Tibial nerve (tissue), 4 donors: ENCODE data around the gene PIK3R1.

Experiments used
- EP300 ChIP-seq, 2 donors: sonication (generic); formaldehyde crosslinking; IDR thresholded peaks; one replicate each; pipeline ENCODE4 v1.6.1; 2017; ENCODE audit warnings: antibody characterized with exemption in 2 of 2, mild to moderate bottlenecking in 1 of 2
- POLR2A ChIP-seq, 2 donors: fragments of 450-650 bp; IDR thresholded peaks; one replicate each; pipeline ENCODE4 v1.6.1; 2017; ENCODE audit warnings: antibody characterized with exemption in 2 of 2, mild to moderate bottlenecking in 2 of 2, moderate library complexity in 2 of 2
- TF ChIP-seq, protein P1 (sequence below), 5 experiments: fragments of 200-600 bp in 3 of 5; fragments of 450-650 bp in 2 of 5; sonication (generic) in 3 of 5; IDR thresholded peaks; one replicate each; pipeline ENCODE4 v1.5.1; 2016 to 2019; ENCODE audit warnings: antibody characterized with exemption in 5 of 5, mild to moderate bottlenecking in 3 of 5, moderate library complexity in 2 of 5

DNA sequence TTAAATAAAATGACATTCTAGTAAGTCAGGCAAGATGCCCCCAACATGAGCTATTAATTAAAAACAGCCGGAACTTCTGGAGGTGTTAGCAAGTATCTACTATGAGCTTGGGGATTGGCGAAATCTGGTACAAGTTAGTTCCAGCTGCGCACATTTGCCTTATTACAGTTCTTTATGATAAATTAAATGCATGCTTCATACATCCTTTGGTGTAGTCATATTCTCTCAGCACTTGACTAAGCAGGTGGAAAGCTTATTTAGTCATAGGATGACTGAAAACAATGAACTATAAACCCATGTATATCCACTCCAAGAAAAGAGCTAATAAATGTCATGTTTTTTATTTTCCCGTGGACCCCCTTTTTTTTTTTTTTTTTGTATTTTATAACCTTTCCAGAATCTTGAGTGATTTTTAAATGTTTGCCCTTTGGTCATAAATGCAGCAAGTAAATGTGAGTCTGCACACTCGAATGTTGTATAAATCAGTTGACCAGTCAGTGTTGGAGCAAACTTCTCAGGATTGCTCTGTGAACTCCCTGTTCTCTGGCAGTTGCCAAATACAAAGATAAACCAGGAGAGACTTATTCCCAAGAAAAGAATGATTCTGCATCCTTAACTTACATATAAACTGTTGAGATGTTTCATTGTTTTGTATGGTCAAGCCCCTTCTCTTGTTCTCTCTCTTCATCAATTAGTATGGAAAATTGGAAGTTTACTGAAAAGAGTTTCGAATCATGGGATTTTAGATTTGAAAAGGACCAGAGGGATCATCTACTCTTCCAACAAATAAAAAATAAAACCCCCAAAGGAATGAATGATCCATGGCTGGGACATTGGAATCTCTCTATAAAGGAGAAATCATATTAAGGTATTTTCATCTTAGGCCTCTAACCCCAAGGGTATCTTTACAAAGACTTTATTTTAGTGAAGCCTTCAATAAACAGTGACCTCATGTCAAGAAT is 38.3 kb downstream of the PIK3R1 start:
- TF ChIP-seq, protein P1, sequence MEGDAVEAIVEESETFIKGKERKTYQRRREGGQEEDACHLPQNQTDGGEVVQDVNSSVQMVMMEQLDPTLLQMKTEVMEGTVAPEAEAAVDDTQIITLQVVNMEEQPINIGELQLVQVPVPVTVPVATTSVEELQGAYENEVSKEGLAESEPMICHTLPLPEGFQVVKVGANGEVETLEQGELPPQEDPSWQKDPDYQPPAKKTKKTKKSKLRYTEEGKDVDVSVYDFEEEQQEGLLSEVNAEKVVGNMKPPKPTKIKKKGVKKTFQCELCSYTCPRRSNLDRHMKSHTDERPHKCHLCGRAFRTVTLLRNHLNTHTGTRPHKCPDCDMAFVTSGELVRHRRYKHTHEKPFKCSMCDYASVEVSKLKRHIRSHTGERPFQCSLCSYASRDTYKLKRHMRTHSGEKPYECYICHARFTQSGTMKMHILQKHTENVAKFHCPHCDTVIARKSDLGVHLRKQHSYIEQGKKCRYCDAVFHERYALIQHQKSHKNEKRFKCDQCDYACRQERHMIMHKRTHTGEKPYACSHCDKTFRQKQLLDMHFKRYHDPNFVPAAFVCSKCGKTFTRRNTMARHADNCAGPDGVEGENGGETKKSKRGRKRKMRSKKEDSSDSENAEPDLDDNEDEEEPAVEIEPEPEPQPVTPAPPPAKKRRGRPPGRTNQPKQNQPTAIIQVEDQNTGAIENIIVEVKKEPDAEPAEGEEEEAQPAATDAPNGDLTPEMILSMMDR (IDR thresholded peaks at IDR 0.05), result no peak
- TF ChIP-seq POLR2A (IDR thresholded peaks at IDR 0.05), result no peak
- no peak for TF ChIP-seq EP300 (IDR thresholded peaks at IDR 0.05)
